ENCODE data around the gene ACP3. TPM values are rescaled to one million over a fixed set of nuclear protein-coding genes. Genes with fewer than 3 reads are reported as not detected.
"Not testable (repeated sequence)": the region's sequence is repeated elsewhere in the genome, so short reads cannot be mapped to it uniquely, and the experiment has no call there.

Gene ACP3
- total RNA-seq, 1 donor from 2014 or later: 0.46 TPM

DNA sequence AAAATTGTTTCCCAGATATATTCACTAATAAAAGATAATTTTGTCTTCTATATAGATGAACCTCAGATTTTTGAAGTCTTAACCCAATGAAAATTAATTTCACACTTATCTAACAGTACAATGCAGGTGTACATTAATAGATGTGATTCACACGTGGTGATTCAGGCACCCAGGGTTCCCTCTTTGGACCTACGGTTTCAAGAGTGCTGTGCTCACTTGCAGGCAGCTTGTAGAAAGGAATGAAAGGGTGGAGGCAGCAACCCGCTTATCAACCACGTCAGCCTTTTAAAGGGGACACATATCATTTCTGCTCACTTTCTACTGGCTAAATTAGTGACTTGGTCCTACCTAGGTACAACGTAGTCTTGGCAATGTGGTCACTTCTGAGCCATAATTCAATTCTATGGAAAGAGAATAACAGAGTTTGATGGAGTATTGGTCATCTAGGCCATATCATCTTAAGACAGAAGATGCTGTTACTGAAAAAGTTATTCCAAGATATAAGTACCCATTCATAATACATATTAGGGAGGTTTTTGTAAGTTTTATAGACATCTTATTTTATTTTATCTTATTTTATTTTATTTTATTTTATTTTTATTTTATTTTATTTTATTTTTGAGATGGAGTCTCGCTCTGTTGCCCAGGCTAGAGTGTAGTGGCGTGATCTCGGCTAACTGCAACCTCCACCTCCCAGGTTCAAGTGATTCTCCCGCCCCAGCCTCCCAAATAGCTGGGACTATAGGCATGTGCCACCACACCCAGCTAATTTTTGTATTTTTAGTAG lies 37.9 kb downstream of the ACP3 start:
- DNase-seq (ENCODE audit: low read depth): no peak
- H3K4me3 ChIP-seq (ENCODE audit: low read depth, low read length): no peak overlapping the region
- TF ChIP-seq, protein P1, sequence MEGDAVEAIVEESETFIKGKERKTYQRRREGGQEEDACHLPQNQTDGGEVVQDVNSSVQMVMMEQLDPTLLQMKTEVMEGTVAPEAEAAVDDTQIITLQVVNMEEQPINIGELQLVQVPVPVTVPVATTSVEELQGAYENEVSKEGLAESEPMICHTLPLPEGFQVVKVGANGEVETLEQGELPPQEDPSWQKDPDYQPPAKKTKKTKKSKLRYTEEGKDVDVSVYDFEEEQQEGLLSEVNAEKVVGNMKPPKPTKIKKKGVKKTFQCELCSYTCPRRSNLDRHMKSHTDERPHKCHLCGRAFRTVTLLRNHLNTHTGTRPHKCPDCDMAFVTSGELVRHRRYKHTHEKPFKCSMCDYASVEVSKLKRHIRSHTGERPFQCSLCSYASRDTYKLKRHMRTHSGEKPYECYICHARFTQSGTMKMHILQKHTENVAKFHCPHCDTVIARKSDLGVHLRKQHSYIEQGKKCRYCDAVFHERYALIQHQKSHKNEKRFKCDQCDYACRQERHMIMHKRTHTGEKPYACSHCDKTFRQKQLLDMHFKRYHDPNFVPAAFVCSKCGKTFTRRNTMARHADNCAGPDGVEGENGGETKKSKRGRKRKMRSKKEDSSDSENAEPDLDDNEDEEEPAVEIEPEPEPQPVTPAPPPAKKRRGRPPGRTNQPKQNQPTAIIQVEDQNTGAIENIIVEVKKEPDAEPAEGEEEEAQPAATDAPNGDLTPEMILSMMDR (conservative IDR thresholded peaks at IDR 0.05; ENCODE audit: low read depth, low read length): no peak

DNA sequence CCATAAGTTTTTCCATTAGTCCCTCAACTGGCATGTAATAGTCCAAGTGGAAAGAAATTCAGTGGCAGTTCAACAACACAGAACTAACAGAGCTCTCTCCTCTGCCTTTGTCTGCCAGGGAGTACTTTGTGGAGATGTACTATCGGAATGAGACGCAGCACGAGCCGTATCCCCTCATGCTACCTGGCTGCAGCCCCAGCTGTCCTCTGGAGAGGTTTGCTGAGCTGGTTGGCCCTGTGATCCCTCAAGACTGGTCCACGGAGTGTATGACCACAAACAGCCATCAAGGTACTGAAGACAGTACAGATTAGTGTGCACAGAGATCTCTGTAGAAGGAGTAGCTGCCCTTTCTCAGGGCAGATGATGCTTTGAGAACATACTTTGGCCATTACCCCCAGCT lies 39.4 kb downstream of the ACP3 start:
- no peak for DNase-seq (ENCODE audit: low read depth)
- H3K4me3 ChIP-seq (ENCODE audit: low read depth, low read length): no peak overlapping the region
- TF ChIP-seq, protein P1 (conservative IDR thresholded peaks at IDR 0.05; ENCODE audit: low read depth, low read length): no peak

DNA sequence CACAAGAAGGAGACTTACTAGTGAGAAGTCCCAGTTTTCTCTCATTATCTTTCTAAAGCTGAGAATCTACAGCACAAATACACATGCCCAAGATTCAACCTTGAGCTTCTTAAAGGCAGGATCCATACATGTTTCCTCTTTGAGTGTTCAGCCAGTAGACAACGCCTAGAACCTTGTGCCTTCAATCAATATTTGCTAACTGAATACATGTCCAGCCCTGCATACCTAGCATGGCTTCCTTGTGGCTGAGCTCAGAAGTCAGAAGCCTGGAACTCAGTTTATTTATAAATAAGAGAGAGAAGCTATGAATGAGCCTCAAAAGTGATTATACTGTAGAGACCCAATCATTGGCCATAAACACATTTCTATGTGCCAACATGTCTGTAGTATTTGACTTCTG lies 43.5 kb downstream of the ACP3 start:
- H3K4me3 ChIP-seq (ENCODE audit: low read depth, low read length): no peak overlapping the region
- DNase-seq (ENCODE audit: low read depth): no peak
- TF ChIP-seq, protein P1 (conservative IDR thresholded peaks at IDR 0.05; ENCODE audit: low read depth, low read length): no peak

DNA sequence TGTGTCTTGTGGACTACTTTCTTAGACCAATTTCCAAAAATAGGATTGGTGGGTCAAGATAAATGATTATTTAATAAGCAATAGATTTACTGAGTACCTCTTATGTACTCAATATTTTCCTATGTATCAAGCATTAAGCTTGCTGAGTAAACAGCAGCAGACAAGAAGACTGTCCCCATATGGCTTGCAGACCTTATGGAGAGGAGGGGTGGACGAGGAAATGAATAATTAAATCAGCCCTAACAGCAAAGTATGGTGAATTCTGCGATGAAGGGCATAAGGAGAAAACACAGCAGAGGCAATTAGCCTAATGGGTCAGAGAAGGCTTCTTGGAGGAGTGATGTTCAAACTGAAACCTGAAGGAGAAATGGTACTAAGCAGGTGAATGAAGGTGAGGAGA lies 45.1 kb downstream of the ACP3 start:
- no peak overlapping the region for H3K4me3 ChIP-seq (ENCODE audit: low read depth, low read length)
- TF ChIP-seq, protein P1 (conservative IDR thresholded peaks at IDR 0.05; ENCODE audit: low read depth, low read length): no peak
- DNase-seq (ENCODE audit: low read depth): no peak

DNA sequence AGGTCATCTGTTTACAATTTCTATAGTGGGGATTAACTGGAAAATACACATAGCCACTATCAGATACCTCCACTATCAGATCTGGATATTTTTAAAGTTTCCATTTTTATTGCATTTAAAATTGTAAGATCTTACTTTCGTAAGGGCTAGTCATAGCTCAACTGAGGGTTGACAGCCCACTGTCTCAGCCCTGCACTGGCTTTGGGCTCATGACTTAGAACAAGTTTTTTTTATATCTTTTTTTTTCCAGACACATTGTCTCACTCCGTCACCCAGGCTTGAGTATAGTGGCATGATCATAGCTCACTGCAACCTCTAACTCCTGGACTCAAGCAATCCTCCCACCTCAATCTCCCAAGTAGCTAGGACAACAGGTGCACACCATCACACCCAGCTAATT lies 51.3 kb downstream of the ACP3 start:
- no peak for DNase-seq (ENCODE audit: low read depth)
- TF ChIP-seq, protein P1 (conservative IDR thresholded peaks at IDR 0.05; ENCODE audit: low read depth, low read length): no peak
- no peak overlapping the region for H3K4me3 ChIP-seq (ENCODE audit: low read depth, low read length)

- no peak for DNase-seq (ENCODE audit: low read depth)
- no peak overlapping the region for H3K4me3 ChIP-seq (ENCODE audit: low read depth, low read length)
- TF ChIP-seq, protein P1 (conservative IDR thresholded peaks at IDR 0.05; ENCODE audit: low read depth, low read length): no peak
Observed at GRCh38 chr3:132368962-132369361, 51.8 kb downstream of the ACP3 start.

- not testable (repeated sequence) for DNase-seq (ENCODE audit: low read depth); H3K4me3 ChIP-seq (ENCODE audit: low read depth, low read length)
Observed at GRCh38 chr3:132376945-132377354, 59.7 kb downstream of the ACP3 start.
